Endothelial cell of umbilical vein (primary cell): ENCODE results near the gene FMN2. TPM values are rescaled to one million over a fixed set of nuclear protein-coding genes. Genes with fewer than 3 reads are reported as not detected.

ENCODE experiments used
- BruUV-seq: library from RNA; stranded (reverse); fragments of 400-500 nt; replicated peaks from 2 replicates; lab custom pipeline; 2021; lab: Mats Ljungman, UMichigan
- CTCF ChIA-PET: fragments of 300-600, 350-600 bp; sonication (Branson Sonifier 250); formaldehyde crosslinking; loops from one replicate; lab custom pipeline; 2021; ENCODE audit warnings: antibody characterized with exemption, inconsistent platforms; lab: Charles Lee
- POLR2A ChIA-PET: fragments of 300-600, 350-600 bp; sonication (Branson Sonifier 250); formaldehyde crosslinking; loops from one replicate; lab custom pipeline; 2021; ENCODE audit warnings: antibody characterized with exemption, inconsistent platforms; lab: Charles Lee
- DNase-seq: peaks from one replicate; pipeline ENCODE4 v3.0.0-alpha.2; 2011; ENCODE audit warnings: low read depth, low spot score
- FAIRE-seq: peaks from 2 replicates; lab custom pipeline; 2011; peaks lifted over from hg19 to GRCh38; lab: Jason Lieb, UNC
- H2AFZ ChIP-seq: 2 replicates; pipeline ENCODE4 v1.6.0; 2012; ENCODE audit warnings: low read depth, low read length, control low read depth, inconsistent platforms
- H3K27ac ChIP-seq: 2 replicates; pipeline ENCODE4 v1.5.1; 2011; ENCODE audit warnings: low read depth, mild to moderate bottlenecking, control low read depth, low read length, moderate library complexity; ENCODE audit not compliant: insufficient read depth
- H3K27me3 ChIP-seq, 2 experiments: 2 replicates each; pipeline versions ENCODE4 v1.6.0 to v1.6.1; 2011; ENCODE audit warnings: low read length in 2 of 2, mixed read lengths in 1 of 2; ENCODE audit not compliant: control insufficient read depth in 2 of 2, insufficient read depth in 2 of 2
- H3K36me3 ChIP-seq, 2 experiments: 2 replicates in 1 of 2; 3 replicates in 1 of 2; pipeline ENCODE4 v1.5.1; 2011; ENCODE audit warnings: low read length in 2 of 2, mild to moderate bottlenecking in 1 of 2, moderate library complexity in 1 of 2; ENCODE audit not compliant: control insufficient read depth in 2 of 2, insufficient read depth in 2 of 2; ENCODE audit errors: extremely low read depth in 1 of 2
- H3K4me1 ChIP-seq: 3 replicates; pipeline ENCODE4 v1.5.1; 2011; ENCODE audit warnings: mild to moderate bottlenecking, low read length; ENCODE audit not compliant: control insufficient read depth, insufficient read depth; ENCODE audit errors: extremely low read depth
- H3K4me2 ChIP-seq: 2 replicates; pipeline ENCODE4 v1.6.1; 2011; ENCODE audit warnings: low read length, control low read depth, mixed read lengths; ENCODE audit not compliant: insufficient read depth
- H3K4me3 ChIP-seq, 3 experiments: fragments of 200-600 bp in 1 of 3; sonication (generic), shearing (Covaris generic) in 1 of 3; replicated peaks in 1 of 3; 2 replicates each; pipeline ENCODE4 v1.5.1; 2011 to 2016; ENCODE audit warnings: control low read depth in 3 of 3, low read length in 3 of 3, mild to moderate bottlenecking in 2 of 3, inconsistent platforms in 1 of 3, low read depth in 1 of 3, moderate library complexity in 1 of 3; ENCODE audit not compliant: insufficient read depth in 1 of 3
- H3K79me2 ChIP-seq: 2 replicates; pipeline ENCODE4 v1.6.0; 2012; ENCODE audit warnings: low read length, inconsistent platforms; ENCODE audit not compliant: control insufficient read depth, insufficient read depth
- H3K9ac ChIP-seq: replicated peaks from 2 replicates; pipeline ENCODE3; 2011; ENCODE audit warnings: low read length, control low read depth; ENCODE audit not compliant: insufficient read depth; ENCODE audit errors: extremely low read depth
- H3K9me1 ChIP-seq: replicated peaks from 3 replicates; pipeline ENCODE4 v1.6.0; 2011; ENCODE audit warnings: mild to moderate bottlenecking, low read length; ENCODE audit not compliant: control insufficient read depth, insufficient read depth; ENCODE audit errors: extremely low read depth
- H3K9me3 ChIP-seq: replicated peaks from 2 replicates; pipeline ENCODE4 v1.5.1; 2012; ENCODE audit warnings: low read length, inconsistent platforms; ENCODE audit not compliant: control insufficient read depth, insufficient read depth
- H4K20me1 ChIP-seq: replicated peaks from 2 replicates; pipeline ENCODE3; 2011; ENCODE audit warnings: mild to moderate bottlenecking, low read length; ENCODE audit not compliant: control insufficient read depth, insufficient read depth; ENCODE audit errors: extremely low read depth
- CTCF ChIP-seq, 2 donors: IDR thresholded peaks; 1 replicate in 1 of 2; 2 replicates in 1 of 2; pipeline ENCODE4 v1.5.1; 2011; ENCODE audit warnings: low read length in 2 of 2, mild to moderate bottlenecking in 2 of 2, moderate library complexity in 2 of 2, control low read depth in 1 of 2, inconsistent platforms in 1 of 2, low read depth in 1 of 2; ENCODE audit not compliant: insufficient read depth in 1 of 2; ENCODE audit errors: extremely low read depth in 1 of 2
- EZH2 ChIP-seq: IDR thresholded peaks from 2 replicates; pipeline ENCODE4 v1.6.1; 2012; ENCODE audit warnings: borderline replicate concordance, low read depth, mild to moderate bottlenecking, moderate library complexity, low read length, inconsistent platforms; ENCODE audit not compliant: severe bottlenecking
- FOS ChIP-seq: IDR thresholded peaks from 2 replicates; pipeline ENCODE4 v1.6.1; 2011; ENCODE audit warnings: mild to moderate bottlenecking, low read length, moderate library complexity, borderline replicate concordance; ENCODE audit not compliant: insufficient read depth
- GATA2 ChIP-seq: IDR thresholded peaks from 2 replicates; pipeline ENCODE4 v1.7.0; 2011; ENCODE audit warnings: low read depth, mild to moderate bottlenecking, moderate library complexity, mixed read lengths, low read length; ENCODE audit not compliant: insufficient read length, insufficient read depth
- JUN ChIP-seq: IDR thresholded peaks from 2 replicates; pipeline ENCODE4 v1.6.1; 2011; ENCODE audit warnings: borderline replicate concordance, low read depth; ENCODE audit not compliant: insufficient read length, insufficient read depth
- MYC ChIP-seq: IDR thresholded peaks from one replicate; pipeline ENCODE4 v1.6.1; 2011; ENCODE audit warnings: mild to moderate bottlenecking, low read depth, low read length
- POLR2A ChIP-seq: IDR thresholded peaks from 2 replicates; pipeline ENCODE4 v1.6.1; 2012; ENCODE audit warnings: low read depth, mild to moderate bottlenecking, control low read depth, low read length
- POLR2AphosphoS5 ChIP-seq: IDR thresholded peaks from 2 replicates; pipeline ENCODE4 v1.6.1; 2012; ENCODE audit warnings: low read depth, mild to moderate bottlenecking, control low read depth, low read length, moderate library complexity; ENCODE audit not compliant: insufficient read depth
- dilution Hi-C: fragments of 300-500 bp; cut with MboI; formaldehyde crosslinking; loops from one replicate; pipeline ENCODE4 v1.15.0; 2019; ENCODE audit warnings: low sequenced_read_pairs; ENCODE audit not compliant: extremely low pct_ligation_motif_present
- intact Hi-C: fragments of 100-400 bp; cut with micrococcal nuclease; formaldehyde crosslinking; loops from one replicate; pipeline ENCODE4 v1.10.0; 2022
- polyA plus RNA-seq, 4 experiments: library from polyadenylated mRNA; depleted of rRNA in 3 of 4; stranded (reverse) in 3 of 4; unstranded in 1 of 4; fragments of >200 nt; gene quantifications; 2 replicates each; pipeline versions ENCODE4 v1.2.1 to v1.2.3, GENCODE V29; 2011 to 2012; ENCODE audit warnings: missing spikeins in 1 of 4
- total RNA-seq: library from RNA; stranded (reverse); gene quantifications from 2 replicates; pipeline ENCODE4 v1.2.3, GENCODE V29; 2021

The FMN2 gene
- total and polyA plus RNA-seq, 2 donors (not counting 3 experiments of a cell fraction or from before 2014, with no cell fraction given) = not detected

- FAIRE-seq (no peak), DNase-seq (no peak)
- no peaks in the 10 kb centered on the region for H3K4me1 ChIP-seq
- H3K9me1 ChIP-seq = no peaks in the 10 kb centered on the region
- POLR2A ChIA-PET = no interaction called here
- no peaks in the 10 kb centered on the region for H3K9me3 ChIP-seq
- no peak overlapping the region for H3K4me2 ChIP-seq
- no TSS peak for BruUV-seq
- H3K79me2 ChIP-seq = no peaks in the 10 kb centered on the region
- H2AFZ ChIP-seq = no peak overlapping the region
- H3K27me3 ChIP-seq = no peaks in the 10 kb centered on the region
- dilution Hi-C loops = no loop called here
- no peaks in the 10 kb centered on the region for H3K36me3 ChIP-seq
- no peak for TF ChIP-seq MYC
- no peak for TF ChIP-seq EZH2
- TF ChIP-seq FOS = no peak
- CTCF ChIA-PET = no interaction called here
- H3K4me3 ChIP-seq = no peak overlapping the region
- no peak overlapping the region for H3K9ac ChIP-seq
- no peak overlapping the region for H3K27ac ChIP-seq
- intact Hi-C loops = no loop called here
- no peaks in the 10 kb centered on the region for H4K20me1 ChIP-seq
Observed at GRCh38 chr1:240219104-240219503, 127.4 kb downstream of the FMN2 start.

- DNase-seq (no peak), FAIRE-seq (no peak)
- Histone ChIP-seq H3K9me3 (no peaks in the 10 kb centered on the region), H4K20me1 (no peaks in the 10 kb centered on the region), H3K27me3 (no peaks in the 10 kb centered on the region), H3K4me1 (no peaks in the 10 kb centered on the region), H3K27ac (no peak overlapping the region), H2AFZ (no peak overlapping the region), H3K4me2 (no peak overlapping the region), H3K9me1 (no peaks in the 10 kb centered on the region), H3K79me2 (no peaks in the 10 kb centered on the region), H3K9ac (no peak overlapping the region), H3K4me3 (no peak overlapping the region), H3K36me3 (no peaks in the 10 kb centered on the region)
- ChIA-PET POLR2A (no interaction called here), CTCF (no interaction called here)
- no TSS peak for BruUV-seq
- dilution Hi-C loops (no loop called here), intact Hi-C loops (no loop called here)
- TF ChIP-seq GATA2 (no peak), POLR2AphosphoS5 (no peak), EZH2 (no peak), FOS (no peak), POLR2A (no peak), CTCF (IDR thresholded peaks at IDR 0.05; ENCODE audit: extremely low read depth in 1 of 2, insufficient read depth in 1 of 2, low read depth in 1 of 2, low read length in 2 of 2) (no peak), MYC (no peak), JUN (no peak)
Observed at GRCh38 chr1:240226102-240226501, 134.4 kb downstream of the FMN2 start.
